Measurements from ENCODE around the gene HHIPL2.

HHIPL2 gene

DNA sequence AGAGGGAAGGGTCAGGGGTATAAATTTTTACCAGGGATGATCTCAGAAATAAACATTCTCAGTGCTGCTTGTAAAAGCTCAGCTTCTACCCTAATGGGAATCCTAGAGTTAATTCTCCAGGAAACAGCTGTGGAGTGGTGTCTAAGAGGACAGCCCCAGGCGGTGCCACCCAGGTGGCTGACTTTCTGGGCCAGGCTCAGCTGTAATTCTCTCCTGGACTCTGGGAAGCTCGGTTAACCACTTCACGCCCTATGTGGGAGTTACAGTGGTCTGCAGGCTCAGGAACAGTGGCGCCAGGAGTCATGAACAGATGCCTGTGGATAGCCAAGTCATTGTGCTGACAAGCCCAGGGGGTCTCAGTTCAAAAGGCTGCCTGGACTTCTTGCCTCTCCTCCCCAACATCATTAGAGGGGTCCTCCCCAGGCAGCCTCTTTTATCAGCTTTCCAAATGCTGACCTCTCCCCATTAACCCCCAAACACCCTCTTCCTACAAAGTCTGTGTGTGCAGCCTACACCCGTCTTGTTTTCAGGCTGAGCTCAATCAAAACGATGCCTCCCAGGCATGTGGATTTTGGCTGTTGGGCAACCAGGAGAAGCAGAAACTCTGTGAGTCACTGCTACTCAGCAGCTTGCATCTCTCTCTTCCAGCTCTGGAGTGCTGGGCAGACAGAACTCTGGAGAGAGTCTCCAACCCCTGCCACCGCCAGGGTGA, 1.2 kb downstream of the HHIPL2 start:
- in situ Hi-C loops (cut with MboI; ENCODE audit: low sequenced_read_pairs, unreplicated experiment): no loop called here
- no peak for DNase-seq (ENCODE audit: low spot score)
- TF ChIP-seq, protein P1, sequence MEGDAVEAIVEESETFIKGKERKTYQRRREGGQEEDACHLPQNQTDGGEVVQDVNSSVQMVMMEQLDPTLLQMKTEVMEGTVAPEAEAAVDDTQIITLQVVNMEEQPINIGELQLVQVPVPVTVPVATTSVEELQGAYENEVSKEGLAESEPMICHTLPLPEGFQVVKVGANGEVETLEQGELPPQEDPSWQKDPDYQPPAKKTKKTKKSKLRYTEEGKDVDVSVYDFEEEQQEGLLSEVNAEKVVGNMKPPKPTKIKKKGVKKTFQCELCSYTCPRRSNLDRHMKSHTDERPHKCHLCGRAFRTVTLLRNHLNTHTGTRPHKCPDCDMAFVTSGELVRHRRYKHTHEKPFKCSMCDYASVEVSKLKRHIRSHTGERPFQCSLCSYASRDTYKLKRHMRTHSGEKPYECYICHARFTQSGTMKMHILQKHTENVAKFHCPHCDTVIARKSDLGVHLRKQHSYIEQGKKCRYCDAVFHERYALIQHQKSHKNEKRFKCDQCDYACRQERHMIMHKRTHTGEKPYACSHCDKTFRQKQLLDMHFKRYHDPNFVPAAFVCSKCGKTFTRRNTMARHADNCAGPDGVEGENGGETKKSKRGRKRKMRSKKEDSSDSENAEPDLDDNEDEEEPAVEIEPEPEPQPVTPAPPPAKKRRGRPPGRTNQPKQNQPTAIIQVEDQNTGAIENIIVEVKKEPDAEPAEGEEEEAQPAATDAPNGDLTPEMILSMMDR (IDR thresholded peaks at IDR 0.05; ENCODE audit: borderline replicate concordance, control extremely low read depth, extremely low read depth, insufficient read depth, missing control alignments): no peak

DNA sequence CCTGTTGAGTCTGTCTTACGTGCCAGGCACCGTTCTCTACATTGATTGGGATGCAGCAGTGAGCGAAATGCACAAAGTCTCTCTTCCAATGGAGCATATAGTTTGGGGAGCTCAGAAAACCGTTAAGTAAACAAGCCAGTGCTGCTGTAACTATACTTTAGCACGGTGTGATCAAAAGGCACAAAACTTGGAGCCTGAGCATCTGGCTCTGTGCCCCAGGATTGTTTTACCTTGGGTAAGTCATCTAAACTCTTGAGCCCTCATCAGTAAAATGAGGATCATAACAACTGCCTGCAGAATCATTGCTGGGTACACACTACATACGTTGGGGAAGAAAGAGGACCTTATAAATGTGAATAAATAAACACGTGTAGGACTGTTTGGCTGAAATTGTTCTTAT, 1.8 kb downstream of the HHIPL2 start:
- no peak for DNase-seq (ENCODE audit: low spot score)
- in situ Hi-C loops (cut with MboI; ENCODE audit: low sequenced_read_pairs, unreplicated experiment): no loop called here

DNA sequence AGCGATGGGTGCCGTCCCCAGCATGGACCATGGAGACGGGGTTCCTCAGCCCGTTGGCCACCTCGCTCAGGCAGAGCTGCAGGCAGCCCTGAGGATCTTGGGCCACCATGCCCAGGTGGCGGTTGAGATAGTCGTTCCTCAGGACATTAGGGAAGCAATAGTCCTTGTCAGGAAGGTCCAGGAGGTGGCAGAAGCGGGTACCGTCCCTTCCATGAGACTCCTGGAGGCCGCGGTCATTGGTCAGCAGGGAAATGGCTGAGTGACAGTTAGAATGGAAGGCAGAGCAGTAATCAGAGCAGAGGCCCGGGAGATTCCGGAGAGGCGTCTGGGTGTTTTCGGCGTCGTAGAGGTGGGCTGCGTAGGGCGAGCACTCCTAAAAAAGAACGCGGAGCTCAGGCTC, 4.1 kb downstream of the HHIPL2 start:
- TF ChIP-seq, protein P1 (IDR thresholded peaks at IDR 0.05; ENCODE audit: borderline replicate concordance, control extremely low read depth, extremely low read depth, insufficient read depth, missing control alignments): no peak
- DNase-seq (ENCODE audit: low spot score): no peak
- in situ Hi-C loops (cut with MboI; ENCODE audit: low sequenced_read_pairs, unreplicated experiment): no loop called here

More for the DNA sequence above, 1.8 kb downstream of the HHIPL2 start:
- TF ChIP-seq, protein P1 (IDR thresholded peaks at IDR 0.05; ENCODE audit: borderline replicate concordance, control extremely low read depth, extremely low read depth, insufficient read depth, missing control alignments): no peak

DNA sequence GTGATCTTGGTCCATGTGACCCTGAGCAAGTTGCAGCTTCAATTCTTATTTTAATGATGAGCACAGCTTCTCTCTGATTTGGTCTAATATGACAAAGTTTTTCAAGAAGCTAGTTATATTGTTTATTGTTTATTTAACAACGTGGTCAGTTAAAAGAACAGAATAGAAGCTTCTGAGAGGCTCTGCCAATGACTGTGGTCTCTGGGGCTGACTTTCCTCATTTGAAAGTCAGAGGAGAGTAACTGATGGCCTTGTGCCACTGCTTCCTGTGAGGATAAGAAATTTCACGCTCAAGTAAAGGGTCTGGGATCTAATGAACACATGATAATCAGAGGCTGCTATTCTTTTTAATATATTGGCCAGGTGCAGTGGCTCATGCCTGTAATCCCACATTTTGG, 7.3 kb downstream of the HHIPL2 start:
- in situ Hi-C loops (cut with MboI; ENCODE audit: low sequenced_read_pairs, unreplicated experiment): no loop called here
- TF ChIP-seq, protein P1 (IDR thresholded peaks at IDR 0.05; ENCODE audit: borderline replicate concordance, control extremely low read depth, extremely low read depth, insufficient read depth, missing control alignments): no peak
- DNase-seq (ENCODE audit: low spot score): no peak

DNA sequence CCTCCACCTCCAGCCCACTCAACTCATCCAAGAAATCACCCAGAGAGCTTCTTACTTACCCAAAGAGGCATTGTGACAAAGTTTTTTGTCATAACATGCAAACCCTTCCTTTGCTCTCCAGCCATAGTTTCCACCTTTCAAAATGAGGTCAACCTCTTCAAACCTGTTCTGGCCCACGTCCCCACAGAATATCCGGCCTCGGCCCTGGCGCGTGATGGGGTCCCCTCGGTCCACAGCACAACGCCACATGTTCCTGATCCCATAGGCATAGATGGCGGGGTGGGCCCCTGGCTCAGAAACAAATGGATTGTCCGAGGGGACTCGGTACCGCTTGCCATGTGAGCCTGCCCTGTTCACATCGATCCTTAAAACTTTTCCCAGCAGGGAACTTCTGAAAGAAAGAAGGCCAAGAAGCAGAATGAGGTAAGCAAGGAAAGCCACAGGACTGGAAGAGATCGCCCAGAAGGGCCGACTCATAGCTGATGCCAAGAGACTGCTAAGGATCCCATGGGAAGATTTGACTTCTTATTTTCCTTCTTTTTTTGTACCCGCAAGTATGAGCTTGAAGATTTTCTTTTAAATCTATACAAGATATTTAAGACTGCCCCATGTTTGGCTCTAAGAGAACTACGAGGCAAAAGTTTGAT, 7.8 kb downstream of the HHIPL2 start:
- DNase-seq (ENCODE audit: low spot score): no peak
- TF ChIP-seq, protein P1 (IDR thresholded peaks at IDR 0.05; ENCODE audit: borderline replicate concordance, control extremely low read depth, extremely low read depth, insufficient read depth, missing control alignments): no peak
- in situ Hi-C loops (cut with MboI; ENCODE audit: low sequenced_read_pairs, unreplicated experiment): no loop called here

DNA sequence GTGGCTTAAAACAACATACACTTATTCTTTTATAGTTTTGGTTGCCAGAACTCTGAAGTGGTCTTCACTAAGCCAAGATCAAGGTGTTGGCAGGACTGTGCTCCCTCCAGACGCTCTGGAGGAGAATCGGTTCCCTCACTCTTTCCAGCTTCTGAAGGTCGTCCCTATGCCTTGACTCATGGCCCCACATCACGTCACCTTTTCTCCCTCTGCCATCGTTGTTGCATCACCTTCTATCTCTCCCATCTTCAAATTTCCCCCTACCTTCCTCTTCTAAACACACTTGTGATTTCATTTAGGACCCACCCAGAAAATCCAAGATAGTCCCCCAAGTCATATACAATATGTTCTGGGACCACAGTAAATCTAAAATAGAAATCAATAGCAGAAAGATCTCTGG, 12.4 kb downstream of the HHIPL2 start:
- DNase-seq (ENCODE audit: low spot score): no peak
- in situ Hi-C loops (cut with MboI; ENCODE audit: low sequenced_read_pairs, unreplicated experiment): no loop called here

More for the DNA sequence above, 12.4 kb downstream of the HHIPL2 start:
- TF ChIP-seq, protein P1 (IDR thresholded peaks at IDR 0.05; ENCODE audit: borderline replicate concordance, control extremely low read depth, extremely low read depth, insufficient read depth, missing control alignments): no peak
